Kidney epithelial cell (primary cell): ENCODE results near the gene SECISBP2L. TPM values are rescaled to one million over a fixed set of nuclear protein-coding genes. Genes with fewer than 3 reads are reported as not detected.

Source experiments
- DNase-seq: peaks from one replicate; pipeline ENCODE4 v3.0.0-alpha.2; 2010; ENCODE audit warnings: low read depth
- H3K27me3 ChIP-seq: 2 replicates; pipeline ENCODE4 v1.6.0; 2011; ENCODE audit warnings: low read length; ENCODE audit not compliant: control insufficient read depth, insufficient read depth
- H3K36me3 ChIP-seq: 2 replicates; pipeline ENCODE4 v1.5.1; 2011; ENCODE audit warnings: low read length; ENCODE audit not compliant: control insufficient read depth, insufficient read depth
- H3K4me3 ChIP-seq: 2 replicates; pipeline ENCODE4 v1.5.1; 2011; ENCODE audit warnings: low read depth, mild to moderate bottlenecking, control low read depth, low read length
- CTCF ChIP-seq: IDR thresholded peaks from 2 replicates; pipeline ENCODE4 v1.5.1; 2011; ENCODE audit warnings: mild to moderate bottlenecking, moderate library complexity, low read length, control low read depth, inconsistent platforms; ENCODE audit not compliant: insufficient read depth, poor library complexity, severe bottlenecking
- total RNA-seq: library from RNA; depleted of rRNA; stranded (reverse); fragments of >200 nt; gene quantifications from 2 replicates; pipeline ENCODE4 v1.2.3, GENCODE V29; 2015

SECISBP2L gene
- total RNA-seq, 1 donor from 2014 or later = 20.0 TPM

- no peak for DNase-seq
- no peak for TF ChIP-seq CTCF
- H3K27me3 ChIP-seq = no peaks in the 10 kb centered on the region
- H3K4me3 ChIP-seq = no peak overlapping the region
- no peaks in the 10 kb centered on the region for H3K36me3 ChIP-seq
These were observed 50.0 kb downstream of the SECISBP2L start for GRCh38 chr15:48996276-48996675.

GRCh38 chr15:48993380-48993779 is 52.9 kb downstream of the SECISBP2L start:
- TF ChIP-seq CTCF = no peak
- Histone ChIP-seq H3K27me3 (no peaks in the 10 kb centered on the region), H3K4me3 (no peak overlapping the region), H3K36me3 (no peaks in the 10 kb centered on the region)
- no peak for DNase-seq

- no peak for DNase-seq
- H3K27me3 ChIP-seq = no peaks in the 10 kb centered on the region
- no peaks in the 10 kb centered on the region for H3K36me3 ChIP-seq
- TF ChIP-seq CTCF = no peak
- no peak overlapping the region for H3K4me3 ChIP-seq
These were observed 53.7 kb downstream of the SECISBP2L start for GRCh38 chr15:48992545-48992944.

GRCh38 chr15:48992096-48992495 is 54.1 kb downstream of the SECISBP2L start:
- H3K4me3 ChIP-seq = no peak overlapping the region
- H3K27me3 ChIP-seq = no peaks in the 10 kb centered on the region
- DNase-seq = no peak
- no peak for TF ChIP-seq CTCF
- H3K36me3 ChIP-seq = no peaks in the 10 kb centered on the region

GRCh38 chr15:48989170-48989569 is 57.1 kb downstream of the SECISBP2L start:
- Histone ChIP-seq H3K4me3 (no peak overlapping the region), H3K27me3 (no peaks in the 10 kb centered on the region), H3K36me3 (no peaks in the 10 kb centered on the region)
- TF ChIP-seq CTCF = no peak
- no peak for DNase-seq

- no peak for TF ChIP-seq CTCF
- no peaks in the 10 kb centered on the region for H3K27me3 ChIP-seq
- DNase-seq = no peak
- H3K36me3 ChIP-seq = no peaks in the 10 kb centered on the region
- H3K4me3 ChIP-seq = no peak overlapping the region
These were observed 59.1 kb downstream of the SECISBP2L start for GRCh38 chr15:48987142-48987541.
